Camera-type eye (tissue), 1 donor: ENCODE data around the gene DEPDC5. TPM values are rescaled to one million over a fixed set of nuclear protein-coding genes. Genes with fewer than 3 reads are reported as not detected.

Source experiments
- total RNA-seq: library from RNA; depleted of rRNA; stranded (reverse); fragments of >200 nt; gene quantifications from one replicate; pipeline ENCODE4 v1.2.3, GENCODE V29; 2014

The DEPDC5 gene
- 38.2 TPM for total RNA-seq

DNA sequence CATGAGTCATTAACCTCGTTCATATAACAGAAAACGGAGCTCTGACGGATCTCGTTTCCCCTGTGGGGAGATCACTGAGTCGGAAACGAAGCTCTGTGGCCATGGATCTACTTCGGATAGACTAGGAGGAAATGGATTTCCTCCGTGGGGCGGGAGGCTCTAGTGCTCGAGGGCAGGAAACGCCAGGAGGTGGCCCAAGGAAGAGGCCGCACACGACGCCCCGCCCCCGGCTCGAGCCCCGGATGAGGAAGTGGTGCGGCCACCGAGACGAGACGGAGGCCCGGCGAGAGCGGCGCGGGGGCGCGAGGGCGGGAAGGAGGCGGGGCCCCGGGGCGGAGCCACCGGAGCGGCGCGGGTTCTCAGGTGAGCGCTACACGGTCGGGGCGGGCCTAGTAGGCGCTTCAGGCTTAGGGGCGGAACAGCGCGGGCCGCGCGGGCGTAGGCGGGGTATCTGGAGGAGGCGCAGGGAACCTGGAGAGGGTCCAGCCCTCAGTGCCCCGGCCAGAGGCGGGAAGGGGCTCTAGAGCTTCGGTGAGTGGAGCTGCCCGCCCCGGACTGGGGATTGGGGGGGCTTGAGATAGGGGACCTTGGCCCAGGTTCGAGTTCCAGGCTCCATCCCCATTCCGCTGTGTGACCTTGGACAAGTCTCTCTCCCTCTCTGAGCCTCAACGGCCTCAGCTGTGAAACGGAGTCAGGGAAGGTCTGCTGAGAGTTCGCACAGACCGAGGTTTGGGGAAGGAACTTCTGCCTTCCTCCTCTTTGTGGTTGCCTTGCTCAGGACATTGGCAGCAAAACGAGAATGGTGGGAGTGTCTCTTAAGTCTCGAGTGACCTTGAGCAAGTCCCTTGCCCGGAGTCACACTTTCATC is at the start of gene DEPDC5:
TSS of gene DEPDC5 (plus strand) at position 386 of the 868 bp plus-strand sequence. CDS start 903 bp downstream, outside the sequence.

DNA sequence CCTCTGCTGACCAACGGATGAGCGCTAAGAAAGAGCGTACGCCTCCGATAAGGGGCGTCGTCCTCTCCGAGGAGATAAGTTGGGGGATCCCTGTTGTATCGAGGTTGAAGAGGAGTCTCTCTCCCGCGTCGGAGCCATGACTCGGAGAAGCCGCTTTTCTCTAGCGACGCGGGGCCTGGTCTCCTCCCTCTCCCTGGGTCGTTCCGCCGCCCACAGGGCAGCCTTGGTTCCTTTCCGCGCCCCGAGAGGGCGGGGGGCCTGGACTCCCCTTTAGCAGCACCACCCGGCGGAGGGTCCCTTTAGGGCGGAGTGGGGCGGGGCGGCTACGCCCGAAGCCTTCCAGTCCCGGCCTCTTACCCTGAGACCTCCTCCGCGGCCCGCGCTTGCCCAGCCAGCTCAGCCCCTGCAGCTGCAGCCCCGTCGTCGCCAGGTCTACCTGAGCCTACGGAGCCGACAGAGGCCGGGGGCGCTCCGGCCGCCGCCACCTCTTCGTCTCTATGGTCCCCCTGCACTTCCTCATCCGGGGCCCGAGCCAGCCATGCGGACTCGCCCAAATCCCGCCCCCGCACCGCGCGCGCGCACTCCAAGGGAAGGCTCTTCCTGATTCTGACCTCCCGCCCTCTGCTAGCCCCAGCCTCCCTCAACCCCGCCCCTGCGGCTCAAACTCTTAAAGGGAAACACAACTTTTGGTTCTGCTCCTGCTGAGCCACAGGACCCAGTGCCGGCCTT is 4.0 kb upstream of the DEPDC5 start, which contains the start of gene PRR14L:
TSS of gene PRR14L (minus strand) at position 497 of the 729 bp plus-strand sequence. CDS start 11,272 bp downstream, outside the sequence.

DNA sequence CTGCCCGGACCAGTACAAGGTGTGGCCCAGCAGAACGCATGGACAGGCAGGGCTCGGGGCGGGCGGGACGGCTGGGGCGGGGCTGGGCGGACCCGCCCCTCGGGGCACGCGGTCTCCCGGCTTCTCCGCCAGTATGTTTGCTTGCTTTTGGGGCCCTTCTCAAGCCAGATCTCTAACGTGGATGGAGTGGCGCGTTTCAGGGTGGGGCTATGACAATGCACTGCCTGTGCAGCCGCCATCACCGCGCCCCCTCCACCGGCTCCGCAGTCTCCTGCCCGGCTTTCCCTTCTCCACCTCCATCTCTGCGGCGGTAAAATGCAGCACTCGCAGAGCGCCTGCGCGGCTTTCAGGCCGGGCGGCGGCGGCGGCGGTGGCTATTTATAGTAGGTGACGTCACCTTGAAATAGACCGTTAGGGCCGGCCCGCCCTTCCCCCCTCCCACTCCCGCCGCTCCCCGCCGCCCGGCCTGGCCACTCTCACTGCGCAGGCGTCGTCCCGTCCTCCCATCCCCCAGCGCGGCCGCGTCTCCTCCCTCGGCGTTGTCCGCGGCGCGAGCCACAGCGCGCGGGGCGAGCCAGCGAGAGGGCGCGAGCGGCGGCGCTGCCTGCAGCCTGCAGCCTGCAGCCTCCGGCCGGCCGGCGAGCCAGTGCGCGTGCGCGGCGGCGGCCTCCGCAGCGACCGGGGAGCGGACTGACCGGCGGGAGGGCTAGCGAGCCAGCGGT is 190.3 kb downstream of the DEPDC5 start, which contains the start of gene YWHAH:
TSS of gene YWHAH (plus strand) at position 558 of the 722 bp plus-strand sequence. CDS start 199 bp downstream, outside the sequence.

Other genes starting within 250 kb of the DEPDC5 start
- 45.3 TPM for gene PISD, start 91.8 kb upstream of the DEPDC5 start, total RNA-seq
- 40.0 TPM for gene PRR14L, start 3.9 kb upstream of the DEPDC5 start, total RNA-seq
- gene YWHAH, start 190.5 kb downstream of the DEPDC5 start, total RNA-seq: 121 TPM